Activated CD4-positive, alpha-beta memory T cell treated with anti-CD3 and anti-CD28 coated beads for 36 hours (primary cell): ENCODE measurements around the gene MAPK4. TPM values are rescaled to one million over a fixed set of nuclear protein-coding genes. Genes with fewer than 3 reads are reported as not detected.
"Not testable (repeated sequence)": the region's sequence is repeated elsewhere in the genome, so short reads cannot be mapped to it uniquely, and the experiment has no call there.

Experiments
- CTCF ChIA-PET: fragments of 350-600 bp; sonication (Branson Sonifier 250); formaldehyde crosslinking; loops from one replicate; lab custom pipeline; 2021; ENCODE audit warnings: antibody characterized with exemption, inconsistent platforms; lab: Charles Lee
- POLR2A ChIA-PET: fragments of 350-600 bp; sonication (Branson Sonifier 250); formaldehyde crosslinking; loops from one replicate; lab custom pipeline; 2021; ENCODE audit warnings: antibody characterized with exemption; lab: Charles Lee
- DNase-seq: peaks from one replicate; pipeline ENCODE4 v3.0.0-alpha.2; 2020
- H3K27ac Mint-ChIP-seq: one replicate; pipeline ENCODE4 v1.8.0; 2021; ENCODE audit warnings: mixed read lengths
- H3K27me3 Mint-ChIP-seq: one replicate; pipeline ENCODE4 v1.8.0; 2021; ENCODE audit warnings: mixed read lengths
- H3K36me3 Mint-ChIP-seq: one replicate; pipeline ENCODE4 v1.8.0; 2021; ENCODE audit warnings: mixed read lengths
- H3K4me1 Mint-ChIP-seq: one replicate; pipeline ENCODE4 v1.8.0; 2021; ENCODE audit warnings: low read depth, mixed read lengths
- H3K4me3 Mint-ChIP-seq: one replicate; pipeline ENCODE4 v1.8.0; 2021; ENCODE audit warnings: mild to moderate bottlenecking, mixed read lengths
- H3K9me3 Mint-ChIP-seq: one replicate; pipeline ENCODE4 v1.8.0; 2021; ENCODE audit warnings: mixed read lengths
- intact Hi-C: fragments of 100-400 bp; cut with micrococcal nuclease; formaldehyde crosslinking; loops from one replicate; pipeline ENCODE4 v1.15.1; 2023
- total RNA-seq, 2 experiments: library from RNA; stranded (reverse); gene quantifications; one replicate each; pipeline ENCODE4 v1.2.3, GENCODE V29; 2021

The MAPK4 gene
- total RNA-seq, 2 experiments from 2014 or later: not detected

- POLR2A ChIA-PET: no interaction called here
- H3K9me3 Mint-ChIP-seq: no peaks in the 10 kb centered on the region
- intact Hi-C loops: no loop called here
- no peaks in the 10 kb centered on the region for H3K4me1 Mint-ChIP-seq
- H3K27me3 Mint-ChIP-seq: peaks cover 5% of the 10 kb centered on the region
- CTCF ChIA-PET: no interaction called here
- H3K36me3 Mint-ChIP-seq: no peaks in the 10 kb centered on the region
- H3K4me3 Mint-ChIP-seq: no peak overlapping the region
- no peak for DNase-seq
- no peak overlapping the region for H3K27ac Mint-ChIP-seq
These were observed 215.8 kb downstream of the MAPK4 start for GRCh38 chr18:50775726-50776125.

GRCh38 chr18:50776383-50776782, 216.5 kb downstream of the MAPK4 start:
- H3K4me3 Mint-ChIP-seq: no peak overlapping the region
- ChIA-PET CTCF (no interaction called here), POLR2A (no interaction called here)
- DNase-seq: no peak
- intact Hi-C loops: no loop called here
- peaks cover 6% of the 10 kb centered on the region for H3K27me3 Mint-ChIP-seq
- H3K4me1 Mint-ChIP-seq: no peaks in the 10 kb centered on the region
- H3K36me3 Mint-ChIP-seq: no peaks in the 10 kb centered on the region
- H3K27ac Mint-ChIP-seq: no peak overlapping the region
- no peaks in the 10 kb centered on the region for H3K9me3 Mint-ChIP-seq

GRCh38 chr18:50779021-50779420, 219.1 kb downstream of the MAPK4 start:
- POLR2A ChIA-PET, DNase-seq, H3K4me3 Mint-ChIP-seq, intact Hi-C loops, H3K27ac Mint-ChIP-seq, CTCF ChIA-PET, H3K36me3 Mint-ChIP-seq, H3K4me1 Mint-ChIP-seq, H3K27me3 Mint-ChIP-seq, H3K9me3 Mint-ChIP-seq: not testable (repeated sequence)

Other genes starting within 250 kb of the MAPK4 start
- gene SKA1, start 185.0 kb upstream of the MAPK4 start, total RNA-seq: 10 to 100 TPM; 44.2 to 46.0 TPM